SU-DHL-6 (cell line): ENCODE results near the gene TTC8.

Source experiments
- H2AFZ ChIP-seq: fragments of 200-600 bp; sonication (generic); 2 replicates; pipeline ENCODE4 v1.6.1; 2014; ENCODE audit warnings: low read depth, mild to moderate bottlenecking, moderate library complexity, mixed read lengths, antibody characterized with exemption, low read length; ENCODE audit not compliant: severe bottlenecking
- H3F3A ChIP-seq: fragments of 200-600 bp; shearing (Covaris generic); 2 replicates; pipeline ENCODE4 v1.6.0; 2016; ENCODE audit warnings: antibody characterized with exemption, mild to moderate bottlenecking; ENCODE audit not compliant: insufficient read depth
- H3K27ac ChIP-seq: fragments of 200-600 bp; sonication (generic); 2 replicates; pipeline ENCODE4 v1.5.1; 2016; ENCODE audit warnings: low read depth, mild to moderate bottlenecking, low read length, moderate library complexity, mixed read lengths
- H3K27me3 ChIP-seq: fragments of 200-600 bp; sonication (generic), shearing (Covaris generic); 2 replicates; pipeline ENCODE4 v1.6.0; 2014; ENCODE audit warnings: mild to moderate bottlenecking, low read length
- H3K36me3 ChIP-seq: fragments of 200-600 bp; sonication (generic); 2 replicates; pipeline ENCODE4 v1.6.1; 2014; ENCODE audit warnings: mild to moderate bottlenecking, low read length, mixed read lengths
- H3K4me2 ChIP-seq: fragments of 300-600, 200-600 bp; shearing (Covaris generic), sonication (generic); 2 replicates; pipeline ENCODE4 v1.6.0; 2014; ENCODE audit warnings: low read length, low read depth, mild to moderate bottlenecking; ENCODE audit not compliant: poor library complexity, severe bottlenecking
- H3K4me3 ChIP-seq: fragments of 200-600 bp; sonication (generic); 2 replicates; pipeline ENCODE4 v1.5.1; 2014; ENCODE audit warnings: antibody characterized with exemption, low read length, mild to moderate bottlenecking, mixed read lengths; ENCODE audit not compliant: insufficient read depth, poor library complexity, severe bottlenecking
- H3K79me2 ChIP-seq: fragments of 200-600 bp; sonication (generic); 2 replicates; pipeline ENCODE4 v1.6.1; 2014; ENCODE audit warnings: mild to moderate bottlenecking, low read length, moderate library complexity; ENCODE audit not compliant: insufficient read depth
- H3K9ac ChIP-seq: fragments of 200-600 bp; sonication (generic); 2 replicates; pipeline ENCODE4 v1.7.0; 2014; ENCODE audit warnings: mild to moderate bottlenecking, low read length
- H3K9me2 ChIP-seq: fragments of 200-600 bp; sonication (generic); replicated peaks from 2 replicates; pipeline ENCODE4 v1.6.1; 2014; ENCODE audit warnings: low read length; ENCODE audit not compliant: insufficient read depth
- H3K9me3 ChIP-seq: fragments of 200-600 bp; sonication (generic); 2 replicates; pipeline ENCODE4 v1.6.1; 2014; ENCODE audit warnings: low read length, mixed read lengths; ENCODE audit not compliant: insufficient read depth
- H4K20me1 ChIP-seq: fragments of 200-600 bp; sonication (generic); 2 replicates; pipeline ENCODE4 v1.6.1; 2014; ENCODE audit warnings: low read depth, mild to moderate bottlenecking, antibody characterized with exemption, low read length, moderate library complexity, mixed read lengths
- EZH2phosphoT487 ChIP-seq: fragments of 200-600 bp; sonication (generic), shearing (Covaris generic); conservative IDR thresholded peaks from 2 replicates; pipeline ENCODE4 v1.6.1; 2018; ENCODE audit warnings: mild to moderate bottlenecking, antibody characterized with exemption, low read length, moderate library complexity, mixed read lengths
- TF ChIP-seq, protein P1 (sequence below): fragments of 200-600 bp; sonication (generic); IDR thresholded peaks from one replicate; pipeline ENCODE4 v1.5.1; 2017; ENCODE audit warnings: antibody characterized with exemption, mild to moderate bottlenecking, low read length, moderate library complexity; ENCODE audit not compliant: insufficient read depth, poor library complexity, severe bottlenecking

Gene TTC8

DNA sequence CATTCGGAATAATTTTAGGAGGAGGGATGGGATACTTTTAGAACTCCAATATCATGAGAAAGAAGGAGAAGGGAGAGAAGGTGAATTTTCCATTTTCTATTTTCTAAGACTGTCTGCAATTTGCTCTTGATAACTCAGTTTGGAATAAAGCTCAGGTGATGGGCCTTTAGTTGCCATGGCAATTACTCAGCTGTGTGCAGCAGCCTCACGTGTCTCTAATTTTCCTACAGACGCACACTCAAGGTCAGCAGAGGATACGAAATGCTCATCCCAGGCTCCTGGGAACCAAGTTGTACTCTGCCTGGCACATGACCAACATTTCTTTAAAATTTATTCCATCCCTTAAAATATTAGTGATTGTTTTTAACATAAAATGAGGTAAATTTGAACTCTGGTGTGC is 76.7 kb downstream of the TTC8 start:
- no peak for TF ChIP-seq EZH2phosphoT487
- TF ChIP-seq, protein P1, sequence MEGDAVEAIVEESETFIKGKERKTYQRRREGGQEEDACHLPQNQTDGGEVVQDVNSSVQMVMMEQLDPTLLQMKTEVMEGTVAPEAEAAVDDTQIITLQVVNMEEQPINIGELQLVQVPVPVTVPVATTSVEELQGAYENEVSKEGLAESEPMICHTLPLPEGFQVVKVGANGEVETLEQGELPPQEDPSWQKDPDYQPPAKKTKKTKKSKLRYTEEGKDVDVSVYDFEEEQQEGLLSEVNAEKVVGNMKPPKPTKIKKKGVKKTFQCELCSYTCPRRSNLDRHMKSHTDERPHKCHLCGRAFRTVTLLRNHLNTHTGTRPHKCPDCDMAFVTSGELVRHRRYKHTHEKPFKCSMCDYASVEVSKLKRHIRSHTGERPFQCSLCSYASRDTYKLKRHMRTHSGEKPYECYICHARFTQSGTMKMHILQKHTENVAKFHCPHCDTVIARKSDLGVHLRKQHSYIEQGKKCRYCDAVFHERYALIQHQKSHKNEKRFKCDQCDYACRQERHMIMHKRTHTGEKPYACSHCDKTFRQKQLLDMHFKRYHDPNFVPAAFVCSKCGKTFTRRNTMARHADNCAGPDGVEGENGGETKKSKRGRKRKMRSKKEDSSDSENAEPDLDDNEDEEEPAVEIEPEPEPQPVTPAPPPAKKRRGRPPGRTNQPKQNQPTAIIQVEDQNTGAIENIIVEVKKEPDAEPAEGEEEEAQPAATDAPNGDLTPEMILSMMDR: no peak
- Histone ChIP-seq H3K27me3 (no peaks in the 10 kb centered on the region), H3K9ac (no peak overlapping the region)

GRCh38 chr14:88901991-88902390 is 77.5 kb downstream of the TTC8 start:
- H3K9me2 ChIP-seq: no peaks in the 10 kb centered on the region
- H2AFZ ChIP-seq: no peak overlapping the region
- H3K27ac ChIP-seq: no peak overlapping the region
- TF ChIP-seq, protein P1: no peak
- TF ChIP-seq EZH2phosphoT487: no peak
- no peaks in the 10 kb centered on the region for H3F3A ChIP-seq
- no peak overlapping the region for H3K9ac ChIP-seq
- no peaks in the 10 kb centered on the region for H3K36me3 ChIP-seq
- no peaks in the 10 kb centered on the region for H3K79me2 ChIP-seq
- no peak overlapping the region for H3K4me3 ChIP-seq
- H3K9me3 ChIP-seq: no peaks in the 10 kb centered on the region
- no peak overlapping the region for H3K4me2 ChIP-seq
- H3K27me3 ChIP-seq: no peaks in the 10 kb centered on the region
- H4K20me1 ChIP-seq: no peaks in the 10 kb centered on the region

More for the DNA sequence above, 76.7 kb downstream of the TTC8 start:
- Histone ChIP-seq H3K9me3 (no peaks in the 10 kb centered on the region), H4K20me1 (no peaks in the 10 kb centered on the region), H3K27ac (no peak overlapping the region), H3K9me2 (no peaks in the 10 kb centered on the region), H2AFZ (no peak overlapping the region), H3K4me3 (no peak overlapping the region), H3K79me2 (no peaks in the 10 kb centered on the region), H3K4me2 (no peak overlapping the region), H3F3A (no peaks in the 10 kb centered on the region), H3K36me3 (no peaks in the 10 kb centered on the region)

GRCh38 chr14:88902850-88903249 is 78.4 kb downstream of the TTC8 start:
- H3K9me2 ChIP-seq: no peaks in the 10 kb centered on the region
- no peaks in the 10 kb centered on the region for H3K79me2 ChIP-seq
- no peak overlapping the region for H3K4me3 ChIP-seq
- no peaks in the 10 kb centered on the region for H3F3A ChIP-seq
- no peak overlapping the region for H2AFZ ChIP-seq
- H3K9me3 ChIP-seq: no peaks in the 10 kb centered on the region
- no peak overlapping the region for H3K27ac ChIP-seq
- no peaks in the 10 kb centered on the region for H4K20me1 ChIP-seq
- TF ChIP-seq, protein P1: no peak
- TF ChIP-seq EZH2phosphoT487: no peak
- H3K27me3 ChIP-seq: no peaks in the 10 kb centered on the region
- no peak overlapping the region for H3K9ac ChIP-seq
- H3K4me2 ChIP-seq: no peak overlapping the region
- H3K36me3 ChIP-seq: no peaks in the 10 kb centered on the region
